ENCODE measurements around the gene BPIFA3.

BPIFA3 gene

DNA sequence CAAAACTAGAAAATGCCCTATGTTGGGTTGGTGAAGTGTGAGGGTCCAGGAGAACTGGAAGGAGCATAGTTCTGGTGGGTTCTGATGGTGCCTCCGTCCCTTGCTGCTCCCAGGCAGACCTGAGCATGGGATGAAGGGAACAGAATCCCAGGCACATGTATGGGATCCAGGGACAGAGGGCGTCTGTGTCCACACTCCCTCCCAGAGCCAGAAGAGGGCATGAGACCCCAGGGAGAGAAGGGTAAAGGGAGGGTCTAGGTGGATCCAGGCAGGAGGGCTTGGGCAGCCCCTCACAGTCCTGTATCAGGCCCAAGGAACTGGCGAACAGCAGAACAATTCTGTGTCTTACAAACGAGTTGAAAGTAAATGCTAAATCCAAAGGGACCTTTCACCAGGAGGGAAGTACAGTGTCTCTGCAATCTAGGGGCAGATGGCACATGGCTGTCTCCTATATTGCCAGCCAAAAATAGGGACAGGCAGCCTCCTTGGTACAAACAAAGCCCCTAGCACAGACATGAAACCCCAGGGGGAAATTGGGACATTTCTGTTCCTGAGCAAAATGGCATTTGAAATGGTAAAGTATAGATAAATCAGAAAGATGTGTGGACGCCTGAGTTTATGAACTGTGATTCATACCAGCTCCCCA lies 16.1 kb downstream of the BPIFA3 start:
- no peak for DNase-seq (ENCODE audit: extremely low read depth, low read depth)
- no peak overlapping the region for H3K4me3 ChIP-seq (replicated peaks; ENCODE audit: low read depth, low read length)
- no peak for TF ChIP-seq CTCF (IDR thresholded peaks at IDR 0.05; ENCODE audit: low read depth, low read length, missing control alignments)

DNA sequence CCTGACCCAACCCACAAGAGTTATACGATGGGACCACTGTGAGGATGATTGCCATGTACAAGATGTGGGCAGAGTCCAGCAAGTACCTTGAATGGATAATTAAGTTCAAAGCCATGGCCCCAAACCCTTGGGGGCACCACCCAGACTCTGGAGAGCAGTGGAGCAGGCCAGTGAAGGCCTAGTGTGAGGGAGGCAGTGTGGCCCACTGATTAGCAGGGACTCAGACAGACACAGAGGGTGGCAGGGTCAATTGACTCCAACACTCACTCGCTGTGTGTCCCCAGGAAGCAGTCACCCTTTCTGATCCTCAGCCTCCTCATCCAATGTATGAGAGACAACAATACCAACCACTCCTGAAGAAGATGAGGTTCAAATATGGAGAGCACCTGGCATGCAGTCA lies 16.9 kb downstream of the BPIFA3 start:
- TF ChIP-seq CTCF (IDR thresholded peaks at IDR 0.05; ENCODE audit: low read depth, low read length, missing control alignments), result no peak
- no peak overlapping the region for H3K4me3 ChIP-seq (replicated peaks; ENCODE audit: low read depth, low read length)
- no peak for DNase-seq (ENCODE audit: extremely low read depth, low read depth)

- no peak within 1 kb of the TSS for H3K4me3 ChIP-seq (replicated peaks; ENCODE audit: low read depth, low read length)
- DNase-seq (ENCODE audit: extremely low read depth, low read depth), result no peak
- TF ChIP-seq CTCF (IDR thresholded peaks at IDR 0.05; ENCODE audit: low read depth, low read length, missing control alignments), result no peak
Measured at GRCh38 chr20:33235696-33236095, 18.5 kb downstream of the BPIFA3 start, which contains the start of gene BPIFA1. TSS of gene BPIFA1 (plus strand) at chr20:33235996. CDS start at chr20:33237712, 1,716 bp downstream.

- no peak overlapping the region for H3K4me3 ChIP-seq (replicated peaks; ENCODE audit: low read depth, low read length)
- no peak for DNase-seq (ENCODE audit: extremely low read depth, low read depth)
- TF ChIP-seq CTCF (IDR thresholded peaks at IDR 0.05; ENCODE audit: low read depth, low read length, missing control alignments), result no peak
Measured at GRCh38 chr20:33236351-33236750, 19.2 kb downstream of the BPIFA3 start.

DNA sequence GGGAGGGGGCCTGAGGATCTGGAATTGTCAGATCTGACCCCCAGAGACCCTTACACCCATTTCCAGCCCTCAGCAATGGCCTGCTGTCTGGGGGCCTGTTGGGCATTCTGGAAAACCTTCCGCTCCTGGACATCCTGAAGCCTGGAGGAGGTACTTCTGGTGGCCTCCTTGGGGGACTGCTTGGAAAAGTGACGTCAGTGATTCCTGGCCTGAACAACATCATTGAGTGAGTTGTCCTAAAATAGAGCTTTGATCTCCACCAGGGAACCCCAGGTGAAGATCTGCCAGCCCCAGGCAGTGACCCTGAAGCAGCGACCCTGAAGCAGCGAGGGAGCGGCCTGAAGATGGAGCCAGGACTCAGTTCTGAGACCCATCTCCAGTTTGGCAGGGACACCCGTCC lies 20.8 kb downstream of the BPIFA3 start:
- TF ChIP-seq CTCF (IDR thresholded peaks at IDR 0.05; ENCODE audit: low read depth, low read length, missing control alignments), result no peak
- H3K4me3 ChIP-seq (replicated peaks; ENCODE audit: low read depth, low read length), result no peak overlapping the region
- no peak for DNase-seq (ENCODE audit: extremely low read depth, low read depth)

DNA sequence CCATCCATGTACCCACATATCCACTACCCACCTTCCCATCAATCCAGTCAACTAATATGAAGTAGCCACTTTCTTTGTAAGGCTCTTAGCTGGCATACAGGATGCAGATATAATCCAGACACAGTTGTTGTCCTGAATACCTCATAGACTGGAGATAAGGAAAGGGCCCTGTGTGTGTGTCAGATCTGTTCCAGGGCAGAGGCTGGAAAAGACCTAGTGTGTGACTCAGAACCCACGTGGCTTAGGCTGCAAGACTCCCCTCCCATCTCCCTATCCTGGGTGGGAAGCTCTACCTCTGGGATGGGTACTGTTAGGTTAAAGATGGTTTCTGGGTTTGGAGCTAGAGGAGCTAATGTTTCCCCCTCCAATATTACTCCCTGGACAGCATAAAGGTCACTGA lies 22.3 kb downstream of the BPIFA3 start:
- H3K4me3 ChIP-seq (replicated peaks; ENCODE audit: low read depth, low read length), result no peak overlapping the region
- no peak for DNase-seq (ENCODE audit: extremely low read depth, low read depth)
- no peak for TF ChIP-seq CTCF (IDR thresholded peaks at IDR 0.05; ENCODE audit: low read depth, low read length, missing control alignments)

Data from HFF-Myc (cell line).